Vagina (tissue), 2 donors: ENCODE data around the gene DNM2.

ENCODE experiments used
- POLR2A ChIP-seq, 2 donors: fragments of 450-650 bp; IDR thresholded peaks; one replicate each; pipeline ENCODE4 v1.6.1; 2017; ENCODE audit warnings: antibody characterized with exemption in 2 of 2, mild to moderate bottlenecking in 2 of 2, moderate library complexity in 2 of 2
- TF ChIP-seq, protein P1 (sequence below), 3 experiments: fragments of 450-650 bp in 2 of 3; fragments of 200-600 bp in 1 of 3; sonication (generic) in 1 of 3; IDR thresholded peaks; one replicate each; pipeline ENCODE4 v1.5.1; 2017 to 2019; ENCODE audit warnings: antibody characterized with exemption in 3 of 3, mild to moderate bottlenecking in 2 of 3, moderate library complexity in 2 of 3

DNA sequence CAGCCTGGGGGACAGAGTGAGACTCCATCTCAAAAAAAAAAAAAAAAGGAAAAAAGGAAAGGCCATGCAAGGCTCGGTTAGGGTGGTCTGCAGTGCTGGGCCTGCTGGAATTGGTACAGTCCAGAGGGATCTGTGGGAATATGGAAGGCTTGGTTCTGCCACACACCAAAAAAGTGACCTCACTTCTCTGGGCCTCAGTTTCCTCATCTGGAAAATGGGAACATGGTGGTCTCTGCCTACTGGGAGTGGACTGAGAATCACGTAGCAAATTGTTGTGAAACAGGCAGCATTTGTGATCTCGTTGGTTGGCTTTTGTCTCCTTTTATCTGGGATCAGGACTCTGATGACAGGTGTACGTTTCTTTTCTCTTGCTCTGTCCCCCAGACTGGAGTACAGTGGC lies 7.5 kb downstream of the DNM2 start:
- TF ChIP-seq, protein P1, sequence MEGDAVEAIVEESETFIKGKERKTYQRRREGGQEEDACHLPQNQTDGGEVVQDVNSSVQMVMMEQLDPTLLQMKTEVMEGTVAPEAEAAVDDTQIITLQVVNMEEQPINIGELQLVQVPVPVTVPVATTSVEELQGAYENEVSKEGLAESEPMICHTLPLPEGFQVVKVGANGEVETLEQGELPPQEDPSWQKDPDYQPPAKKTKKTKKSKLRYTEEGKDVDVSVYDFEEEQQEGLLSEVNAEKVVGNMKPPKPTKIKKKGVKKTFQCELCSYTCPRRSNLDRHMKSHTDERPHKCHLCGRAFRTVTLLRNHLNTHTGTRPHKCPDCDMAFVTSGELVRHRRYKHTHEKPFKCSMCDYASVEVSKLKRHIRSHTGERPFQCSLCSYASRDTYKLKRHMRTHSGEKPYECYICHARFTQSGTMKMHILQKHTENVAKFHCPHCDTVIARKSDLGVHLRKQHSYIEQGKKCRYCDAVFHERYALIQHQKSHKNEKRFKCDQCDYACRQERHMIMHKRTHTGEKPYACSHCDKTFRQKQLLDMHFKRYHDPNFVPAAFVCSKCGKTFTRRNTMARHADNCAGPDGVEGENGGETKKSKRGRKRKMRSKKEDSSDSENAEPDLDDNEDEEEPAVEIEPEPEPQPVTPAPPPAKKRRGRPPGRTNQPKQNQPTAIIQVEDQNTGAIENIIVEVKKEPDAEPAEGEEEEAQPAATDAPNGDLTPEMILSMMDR (IDR thresholded peaks at IDR 0.05) = no peak
- TF ChIP-seq POLR2A (IDR thresholded peaks at IDR 0.05) = no peak
